CD14-positive monocyte (primary cell): ENCODE results near the gene USP46. TPM values are rescaled to one million over a fixed set of nuclear protein-coding genes. Genes with fewer than 3 reads are reported as not detected.

Experiments used
- DNase-seq, 3 donors: peaks; one replicate each; pipeline ENCODE4 v3.0.0-alpha.2; 2011 to 2022
- H2AFZ ChIP-seq: 2 replicates; pipeline ENCODE4 v1.6.0; 2012; ENCODE audit warnings: mild to moderate bottlenecking, low read depth, low read length, inconsistent platforms; ENCODE audit not compliant: insufficient read depth, poor library complexity, severe bottlenecking
- H3K27ac ChIP-seq, 2 donors: 1 replicate in 1 of 2; 2 replicates in 1 of 2; pipeline ENCODE4 v1.5.1; 2012 to 2013; ENCODE audit warnings: low read length in 2 of 2, control low read depth in 1 of 2, inconsistent platforms in 1 of 2, low read depth in 1 of 2, mild to moderate bottlenecking in 1 of 2
- H3K27me3 ChIP-seq, 2 donors: one replicate each; pipeline versions ENCODE4 v1.6.0 to v1.6.1; 2011 to 2013; ENCODE audit warnings: low read length in 2 of 2; ENCODE audit not compliant: control insufficient read depth in 2 of 2, insufficient read depth in 2 of 2
- H3K36me3 ChIP-seq, 2 donors: replicated peaks in 1 of 2; 1 replicate in 1 of 2; 2 replicates in 1 of 2; pipeline versions ENCODE4 v1.5.1 to v1.6.1; 2012 to 2013; ENCODE audit warnings: low read length in 2 of 2, control low read depth in 1 of 2, inconsistent platforms in 1 of 2, mild to moderate bottlenecking in 1 of 2; ENCODE audit not compliant: insufficient read depth in 2 of 2, control insufficient read depth in 1 of 2
- H3K4me1 ChIP-seq, 2 donors: 1 replicate in 1 of 2; 2 replicates in 1 of 2; pipeline versions ENCODE4 v1.5.1 to v1.6.1; 2012 to 2013; ENCODE audit warnings: low read length in 2 of 2, control low read depth in 1 of 2, inconsistent platforms in 1 of 2, mild to moderate bottlenecking in 1 of 2, moderate library complexity in 1 of 2; ENCODE audit not compliant: insufficient read depth in 2 of 2, control insufficient read depth in 1 of 2
- H3K4me2 ChIP-seq: replicated peaks from 2 replicates; pipeline ENCODE3; 2012; ENCODE audit warnings: low read length, moderate library complexity, mild to moderate bottlenecking; ENCODE audit not compliant: poor library complexity, severe bottlenecking; ENCODE audit errors: extremely low read depth
- H3K4me3 ChIP-seq, 3 experiments: fragments of 200-600 bp in 1 of 3; sonication (generic) in 1 of 3; replicated peaks in 1 of 3; 1 replicate in 2 of 3; 2 replicates in 1 of 3; pipeline ENCODE4 v1.5.1; 2011 to 2013; ENCODE audit warnings: low read length in 3 of 3, mild to moderate bottlenecking in 3 of 3, control low read depth in 2 of 3, low read depth in 2 of 3, inconsistent platforms in 1 of 3, moderate library complexity in 1 of 3
- H3K79me2 ChIP-seq: 2 replicates; pipeline ENCODE4 v1.6.0; 2012; ENCODE audit warnings: mild to moderate bottlenecking, control low read depth, inconsistent platforms, low read length, moderate library complexity; ENCODE audit not compliant: insufficient read depth
- H3K9ac ChIP-seq: 2 replicates; pipeline ENCODE4 v1.6.0; 2017; ENCODE audit warnings: low read length, mild to moderate bottlenecking; ENCODE audit not compliant: insufficient read depth, poor library complexity, severe bottlenecking
- H3K9me3 ChIP-seq, 2 donors: replicated peaks in 1 of 2; 1 replicate in 1 of 2; 2 replicates in 1 of 2; pipeline versions ENCODE4 v1.5.1 to v1.6.1; 2012 to 2013; ENCODE audit warnings: low read length in 2 of 2, control low read depth in 1 of 2; ENCODE audit not compliant: control insufficient read depth in 1 of 2, insufficient read depth in 1 of 2
- H4K20me1 ChIP-seq: 2 replicates; pipeline ENCODE4 v1.6.0; 2012; ENCODE audit warnings: mild to moderate bottlenecking, low read length, control low read depth, moderate library complexity; ENCODE audit not compliant: insufficient read depth
- H3K27ac Mint-ChIP-seq, 7 donors: one replicate each; pipeline ENCODE4 v1.8.0; 2020; ENCODE audit warnings: mild to moderate bottlenecking in 7 of 7, mixed read lengths in 7 of 7, moderate library complexity in 6 of 7, inconsistent platforms in 2 of 7
- H3K27me3 Mint-ChIP-seq, 3 donors: one replicate each; pipeline ENCODE4 v1.8.0; 2021 to 2022; ENCODE audit warnings: low read depth in 3 of 3, mild to moderate bottlenecking in 3 of 3, mixed read lengths in 3 of 3, moderate library complexity in 3 of 3, inconsistent platforms in 1 of 3
- H3K36me3 Mint-ChIP-seq, 2 donors: one replicate each; pipeline ENCODE4 v1.8.0; 2020; ENCODE audit warnings: mixed read lengths in 2 of 2, inconsistent platforms in 1 of 2, mild to moderate bottlenecking in 1 of 2
- H3K4me1 Mint-ChIP-seq: one replicate; pipeline ENCODE4 v1.8.0; 2020; ENCODE audit warnings: mild to moderate bottlenecking, mixed read lengths
- H3K4me3 Mint-ChIP-seq, 2 donors: one replicate each; pipeline ENCODE4 v1.8.0; 2020; ENCODE audit warnings: mild to moderate bottlenecking in 2 of 2, mixed read lengths in 2 of 2, moderate library complexity in 1 of 2
- H3K9me3 Mint-ChIP-seq, 7 donors: one replicate each; pipeline ENCODE4 v1.8.0; 2020 to 2022; ENCODE audit warnings: mixed read lengths in 7 of 7, mild to moderate bottlenecking in 6 of 7, moderate library complexity in 6 of 7, inconsistent platforms in 2 of 7
- CTCF ChIP-seq: fragments of 200-600 bp; IDR thresholded peaks from one replicate; pipeline ENCODE4 v1.8.0; 2022; ENCODE audit warnings: antibody characterized with exemption, mild to moderate bottlenecking
- WGBS: methylation state at CpG from one replicate; pipeline ENCODE4 v1.1.5; 2013; ENCODE audit warnings: missing lambda C conversion rate; ENCODE audit not compliant: insufficient coverage; 5-methylcytosine and 5-hydroxymethylcytosine counted together
- intact Hi-C, 2 donors: fragments of 100-400 bp; cut with micrococcal nuclease; formaldehyde crosslinking; loops; one replicate each; pipeline versions ENCODE4 v1.15.0 to v1.15.1; 2023
- polyA plus RNA-seq, 3 donors: library from polyadenylated mRNA; depleted of rRNA in 1 of 3; unstranded in 2 of 3; stranded (reverse) in 1 of 3; fragments of 300-500 nt in 2 of 3; fragments of >200 nt in 1 of 3; fragmentation: Illumina TruSeq in 2 of 3; gene quantifications; 1 replicate in 2 of 3; 2 replicates in 1 of 3; pipeline ENCODE4 v1.2.3, GENCODE V29; 2012 to 2021

USP46 gene
- polyA plus RNA-seq, 3 donors, result 2.3 to 3.9 (median 2.7) TPM

- no peak for TF ChIP-seq CTCF
- H3K9ac ChIP-seq, result no peak overlapping the region
- Mint-ChIP-seq H3K9me3 (peaks cover 20 to 48% (median 29%) of the 10 kb centered on the region in 7 donors), H3K36me3 (no peaks in the 10 kb centered on the region), H3K4me1 (peaks cover 2% of the 10 kb centered on the region), H3K27me3 (peaks cover 2 to 7% (median 6%) of the 10 kb centered on the region in 3 donors), H3K27ac (no peak overlapping the region), H3K4me3 (no peak overlapping the region)
- H3K9me3 ChIP-seq, result peaks cover 10% of the 10 kb centered on the region in 2 donors
- 100% methylated on average over 1 of the region's 2 CpGs for WGBS
- no peaks in the 10 kb centered on the region for H3K4me1 ChIP-seq
- H2AFZ ChIP-seq, result no peak overlapping the region
- no peak overlapping the region for H3K4me2 ChIP-seq
- H3K27me3 ChIP-seq, result no peaks in the 10 kb centered on the region
- no peaks in the 10 kb centered on the region for H3K79me2 ChIP-seq
- H3K36me3 ChIP-seq, result no peaks in the 10 kb centered on the region
- no peaks in the 10 kb centered on the region for H4K20me1 ChIP-seq
- H3K4me3 ChIP-seq, result no peak overlapping the region
- DNase-seq, result no peak
- H3K27ac ChIP-seq, result no peak overlapping the region
- intact Hi-C loops, result no loop called here
Observed at GRCh38 chr4:52694936-52695335, 35.8 kb upstream of the USP46 start.

- DNase-seq, result no peak
Observed at GRCh38 chr4:52693492-52693891, 34.4 kb upstream of the USP46 start.

More at GRCh38 chr4:52693492-52693891, 34.4 kb upstream of the USP46 start:
- no peak overlapping the region for H3K4me2 ChIP-seq
- intact Hi-C loops, result no loop called here
- H3K27me3 ChIP-seq, result no peaks in the 10 kb centered on the region
- peaks cover 10% of the 10 kb centered on the region in 2 donors for H3K9me3 ChIP-seq
- Mint-ChIP-seq H3K9me3 (peaks cover 20 to 48% (median 29%) of the 10 kb centered on the region in 7 donors), H3K27ac (no peak overlapping the region), H3K4me1 (peaks cover 2% of the 10 kb centered on the region), H3K36me3 (no peaks in the 10 kb centered on the region), H3K4me3 (no peak overlapping the region), H3K27me3 (peaks cover 2 to 7% (median 5%) of the 10 kb centered on the region in 3 donors)
- no peaks in the 10 kb centered on the region for H3K36me3 ChIP-seq
- TF ChIP-seq CTCF, result no peak
- no peak overlapping the region for H3K9ac ChIP-seq
- H3K79me2 ChIP-seq, result no peaks in the 10 kb centered on the region
- H4K20me1 ChIP-seq, result no peaks in the 10 kb centered on the region
- no peak overlapping the region for H2AFZ ChIP-seq
- no peak overlapping the region for H3K27ac ChIP-seq
- no peaks in the 10 kb centered on the region for H3K4me1 ChIP-seq
- no peak overlapping the region for H3K4me3 ChIP-seq
